Loucy (cell line): Measurements from ENCODE around the gene ATP7B.

ENCODE experiments used
- EZH2phosphoT487 ChIP-seq: fragments of 200-600 bp; IDR thresholded peaks from 2 replicates; pipeline ENCODE4 v1.6.1; 2018; ENCODE audit warnings: antibody characterized with exemption, mild to moderate bottlenecking, moderate library complexity, borderline replicate concordance
- TF ChIP-seq, protein P1 (sequence below): fragments of 200-600 bp; sonication (generic); conservative IDR thresholded peaks from 2 replicates; pipeline ENCODE4 v1.5.1; 2014; ENCODE audit warnings: mild to moderate bottlenecking, antibody characterized with exemption, low read length

DNA sequence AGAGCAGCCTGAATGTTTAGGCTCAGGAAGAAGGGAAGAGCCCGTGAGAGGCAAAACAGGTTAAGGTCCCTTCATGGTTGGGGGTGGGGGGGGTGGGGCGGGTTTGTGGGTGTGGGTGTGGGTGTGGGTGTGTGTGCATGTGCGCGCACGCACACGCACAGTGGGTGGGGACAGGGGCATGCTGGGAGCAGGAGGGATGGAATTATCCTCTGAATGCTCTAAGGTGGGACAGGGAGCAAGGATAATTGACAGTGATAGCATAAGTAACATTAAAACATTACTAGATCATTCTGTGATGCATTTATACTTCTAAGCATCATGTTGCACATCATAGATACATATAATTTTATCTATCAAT lies 84.7 kb downstream of the ATP7B start:
- TF ChIP-seq, protein P1, sequence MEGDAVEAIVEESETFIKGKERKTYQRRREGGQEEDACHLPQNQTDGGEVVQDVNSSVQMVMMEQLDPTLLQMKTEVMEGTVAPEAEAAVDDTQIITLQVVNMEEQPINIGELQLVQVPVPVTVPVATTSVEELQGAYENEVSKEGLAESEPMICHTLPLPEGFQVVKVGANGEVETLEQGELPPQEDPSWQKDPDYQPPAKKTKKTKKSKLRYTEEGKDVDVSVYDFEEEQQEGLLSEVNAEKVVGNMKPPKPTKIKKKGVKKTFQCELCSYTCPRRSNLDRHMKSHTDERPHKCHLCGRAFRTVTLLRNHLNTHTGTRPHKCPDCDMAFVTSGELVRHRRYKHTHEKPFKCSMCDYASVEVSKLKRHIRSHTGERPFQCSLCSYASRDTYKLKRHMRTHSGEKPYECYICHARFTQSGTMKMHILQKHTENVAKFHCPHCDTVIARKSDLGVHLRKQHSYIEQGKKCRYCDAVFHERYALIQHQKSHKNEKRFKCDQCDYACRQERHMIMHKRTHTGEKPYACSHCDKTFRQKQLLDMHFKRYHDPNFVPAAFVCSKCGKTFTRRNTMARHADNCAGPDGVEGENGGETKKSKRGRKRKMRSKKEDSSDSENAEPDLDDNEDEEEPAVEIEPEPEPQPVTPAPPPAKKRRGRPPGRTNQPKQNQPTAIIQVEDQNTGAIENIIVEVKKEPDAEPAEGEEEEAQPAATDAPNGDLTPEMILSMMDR = no peak
- TF ChIP-seq EZH2phosphoT487 = no peak
